CD4-positive, alpha-beta T cell treated with Interleukin-2 at 100 ng/mL for 4 hours (primary cell): ENCODE measurements around the gene CCSER1.
"Not testable (repeated sequence)": the region's sequence is repeated elsewhere in the genome, so short reads cannot be mapped to it uniquely, and the experiment has no call there.

Experiments
- DNase-seq: peaks from one replicate; pipeline ENCODE4 v3.0.0-alpha.2; 2020; ENCODE audit warnings: low spot score

Gene CCSER1

GRCh38 chr4:91170768-91171167, 1043.6 kb downstream of the CCSER1 start:
- no peak for DNase-seq

GRCh38 chr4:91171217-91171616, 1044.0 kb downstream of the CCSER1 start:
- DNase-seq = no peak

DNA sequence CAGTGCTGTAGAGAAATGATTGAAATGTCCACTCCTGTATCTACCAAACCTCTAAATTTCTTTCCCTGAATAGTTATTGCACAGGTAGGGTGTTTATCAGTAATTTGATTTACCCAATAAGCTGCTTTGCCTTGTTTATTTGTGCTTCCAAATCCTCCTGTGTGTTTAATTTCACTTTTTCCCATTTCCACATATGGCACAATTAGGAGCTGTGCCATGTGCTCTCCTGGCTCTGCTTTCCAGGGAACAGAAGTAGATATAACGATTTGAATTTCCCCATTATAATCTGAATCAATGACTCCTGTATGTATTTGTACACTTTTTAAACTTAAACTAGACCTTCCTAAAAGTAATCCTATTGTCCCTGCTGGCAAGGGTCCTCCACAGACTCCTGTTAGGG, 1057.9 kb downstream of the CCSER1 start:
- not testable (repeated sequence) for DNase-seq

GRCh38 chr4:91198951-91199350, 1071.8 kb downstream of the CCSER1 start:
- DNase-seq = no peak

DNA sequence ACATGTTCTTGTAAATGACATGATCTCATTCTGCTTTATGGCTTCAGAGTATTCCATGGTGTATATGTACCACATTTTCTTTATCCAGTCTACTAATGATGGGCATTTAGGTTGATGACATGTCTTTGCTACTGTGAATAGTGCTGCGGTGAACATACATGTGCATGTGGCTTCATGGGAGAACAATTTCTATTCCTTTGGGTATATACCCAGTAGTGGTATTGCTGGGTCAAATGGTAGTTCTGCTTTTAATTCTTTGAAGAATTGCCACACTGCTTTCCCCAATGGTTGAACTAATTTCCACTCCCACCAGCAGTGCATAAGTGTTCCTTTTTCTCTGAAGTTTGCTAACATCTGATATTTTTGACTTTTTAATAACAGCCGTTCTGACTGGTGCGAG, 1080.3 kb downstream of the CCSER1 start:
- DNase-seq = no peak

- no peak for DNase-seq
Measured at GRCh38 chr4:91212211-91212610, 1085.0 kb downstream of the CCSER1 start.

DNA sequence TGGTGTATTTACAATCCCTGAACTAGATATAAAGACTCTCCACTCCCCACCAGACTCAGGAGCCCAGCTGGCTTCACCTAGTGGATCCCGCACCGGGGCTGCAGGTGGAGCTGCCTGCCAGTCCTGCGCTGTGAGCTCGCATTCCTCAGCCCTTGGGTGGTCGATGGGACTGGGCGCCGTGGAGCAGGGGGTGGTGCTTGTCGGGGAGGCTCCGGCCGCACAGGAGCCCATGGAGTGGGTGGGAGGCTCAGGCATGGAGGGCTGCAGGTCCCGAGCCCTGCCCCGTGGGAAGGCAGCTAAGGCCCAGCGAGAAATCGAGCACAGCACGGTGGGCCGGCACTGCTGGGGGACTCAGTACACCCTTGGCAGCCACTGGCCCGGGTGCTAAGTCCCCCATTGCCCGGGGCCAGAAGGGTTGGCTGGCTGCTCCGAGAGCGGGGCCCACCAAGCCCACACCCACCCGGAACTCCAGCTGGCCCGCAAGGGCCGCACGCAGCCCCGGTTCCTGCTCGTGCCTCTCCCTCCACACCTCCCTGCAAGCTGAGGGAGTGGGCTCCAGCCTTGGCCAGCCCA, 1090.7 kb downstream of the CCSER1 start:
- DNase-seq = not testable (repeated sequence)

- no peak for DNase-seq
Measured at GRCh38 chr4:91220315-91220714, 1093.1 kb downstream of the CCSER1 start.

GRCh38 chr4:91222014-91222413, 1094.8 kb downstream of the CCSER1 start:
- DNase-seq = no peak

GRCh38 chr4:91226867-91227266, 1099.7 kb downstream of the CCSER1 start:
- DNase-seq = no peak

GRCh38 chr4:91228659-91229058, 1101.5 kb downstream of the CCSER1 start:
- no peak for DNase-seq

- DNase-seq = no peak
Measured at GRCh38 chr4:91233164-91233563, 1106.0 kb downstream of the CCSER1 start.

DNA sequence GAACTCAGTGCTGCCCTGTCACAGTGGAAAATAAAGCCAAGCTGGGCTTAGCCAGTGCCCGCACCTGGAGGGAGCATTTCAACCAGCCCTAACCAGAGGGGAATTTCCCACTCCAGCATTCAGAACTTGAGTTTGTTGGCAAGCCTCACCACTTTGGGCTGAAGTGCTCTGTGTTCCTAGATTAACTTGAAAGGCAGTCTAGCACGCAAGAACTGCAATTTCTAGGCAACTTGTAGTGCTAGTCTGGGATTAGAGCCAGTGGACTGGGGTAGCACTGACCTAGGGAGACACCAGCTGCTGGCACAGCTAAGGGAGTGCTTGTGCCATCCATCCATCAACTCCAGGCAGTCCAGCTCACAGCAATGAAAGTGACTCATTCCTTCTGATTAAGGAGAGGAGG, 1115.9 kb downstream of the CCSER1 start:
- DNase-seq = no peak

- DNase-seq = no peak
Measured at GRCh38 chr4:91256043-91256442, 1128.8 kb downstream of the CCSER1 start.

- no peak for DNase-seq
Measured at GRCh38 chr4:91256751-91257150, 1129.6 kb downstream of the CCSER1 start.

GRCh38 chr4:91257721-91258120, 1130.5 kb downstream of the CCSER1 start:
- no peak for DNase-seq

DNA sequence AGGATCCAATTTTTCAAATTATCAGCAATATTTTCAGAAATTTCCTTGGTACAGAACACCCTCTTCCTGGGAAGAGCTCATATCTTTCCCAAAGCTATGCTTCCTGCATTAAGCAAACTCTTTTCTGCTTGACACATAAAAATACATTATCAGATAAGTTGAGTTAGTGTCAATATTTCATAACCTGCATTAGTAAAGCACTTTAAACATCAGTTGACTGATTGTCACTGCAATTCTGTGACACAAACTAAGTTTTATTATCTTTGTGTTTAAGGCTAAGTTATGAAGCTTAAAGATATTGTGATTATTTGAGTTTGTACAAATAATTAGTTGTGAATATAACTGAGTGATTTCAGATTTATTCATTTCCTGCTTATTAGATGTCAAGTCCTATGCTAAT, 1131.1 kb downstream of the CCSER1 start:
- no peak for DNase-seq

- DNase-seq = no peak
Measured at GRCh38 chr4:91267543-91267942, 1140.3 kb downstream of the CCSER1 start.

DNA sequence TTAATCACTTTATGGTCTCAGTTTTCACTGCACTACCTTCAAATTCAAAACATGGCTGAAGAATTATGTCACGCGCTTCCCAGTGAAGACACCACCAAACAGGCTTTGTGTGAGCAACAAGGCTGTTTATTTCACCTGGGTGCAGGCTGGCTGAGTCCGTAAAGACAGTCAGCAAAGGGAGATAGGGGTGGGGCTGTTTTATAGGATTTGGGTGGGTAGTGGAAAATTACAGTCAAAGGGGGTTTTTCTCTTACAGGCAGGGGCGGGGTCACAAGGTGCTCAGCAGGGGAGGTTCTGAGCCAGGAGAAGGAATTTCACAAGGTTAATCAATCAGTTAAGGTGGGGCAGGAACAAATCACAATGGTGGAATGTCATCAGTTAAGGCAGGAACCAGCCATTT, 1141.3 kb downstream of the CCSER1 start:
- DNase-seq = not testable (repeated sequence)

GRCh38 chr4:91268913-91269312, 1141.7 kb downstream of the CCSER1 start:
- DNase-seq = no peak

DNA sequence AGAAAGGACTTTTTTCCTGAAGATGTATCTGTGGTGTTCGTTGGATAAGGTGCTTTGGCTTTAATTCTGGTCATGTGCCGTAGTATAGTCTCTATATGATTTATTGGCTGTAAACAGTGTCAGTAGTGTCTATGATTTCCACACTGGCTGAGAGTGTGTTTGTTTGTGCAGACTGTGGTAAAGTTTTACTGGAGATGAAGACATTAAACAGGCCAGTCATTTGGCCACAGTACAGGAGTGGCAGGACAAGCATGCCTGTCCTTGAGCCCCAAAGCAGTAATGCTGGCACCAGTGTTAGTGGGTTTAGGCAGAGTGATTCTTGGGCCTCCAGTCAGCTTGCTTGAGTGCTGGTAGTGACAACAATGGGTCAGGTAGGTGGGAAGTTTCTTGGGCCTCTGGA, 1152.7 kb downstream of the CCSER1 start:
- DNase-seq = no peak

- no peak for DNase-seq
Measured at GRCh38 chr4:91280551-91281290, 1153.5 kb downstream of the CCSER1 start.

DNA sequence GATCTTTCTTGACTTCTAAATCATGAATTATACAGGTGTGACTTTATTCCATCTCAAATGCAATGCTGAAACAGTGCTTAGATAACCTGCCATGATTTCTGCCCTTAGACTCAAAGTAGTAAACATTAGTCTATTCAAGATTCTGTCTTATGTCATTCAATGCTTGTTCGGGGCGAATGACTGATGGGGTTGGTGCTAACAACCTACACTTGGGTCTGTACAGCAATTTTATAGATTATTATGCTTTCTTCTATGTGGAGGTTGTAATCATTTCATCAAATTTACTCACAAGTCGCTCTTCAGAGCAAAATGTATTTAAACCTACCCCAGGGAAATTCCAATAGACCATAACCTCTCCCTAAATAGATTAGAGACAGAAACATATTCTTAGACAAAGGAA, 1155.0 kb downstream of the CCSER1 start:
- DNase-seq = no peak

GRCh38 chr4:91283726-91284230, 1156.6 kb downstream of the CCSER1 start:
- no peak for DNase-seq
